Heart left ventricle (tissue), 13 donors: ENCODE results near the gene TAF4.

Experiments
- CTCF ChIP-seq, 12 donors: fragments of 200-600 bp; sonication (generic) in 4 of 12; IDR thresholded peaks; one replicate each; pipeline versions ENCODE4 v1.5.0 to v1.8.0; 2018 to 2022; ENCODE audit warnings: antibody characterized with exemption in 12 of 12, mild to moderate bottlenecking in 5 of 12
- POLR2A ChIP-seq, 2 donors: fragments of 450-650 bp; IDR thresholded peaks; one replicate each; pipeline ENCODE4 v1.6.1; 2017; ENCODE audit warnings: antibody characterized with exemption in 2 of 2, mild to moderate bottlenecking in 2 of 2, moderate library complexity in 2 of 2
- donor health status: ischemic (EF 13 %, LVEDD 7.1; RV severe dilation, severe dysfunction).
- donor health status: DM: no; HTN: yes; CAD: no.
- donor health status: DM: no; HTN: no; CAD: no.
- donor health status: ischemic (EF 25% LVEDD 6.9; RV normal size, moderate dysfunction).
- donor health status: ischemic (EF 25% LVEDD 5.7; RV mildly dilated, moderate dysfunction).
- donor health status: ischemic (EF 35%, LVEDD 5.7; RV mildly dilated, moderate dysfunction).
- donor health status: nonischemic (EF 11% LVEDD 7.7; RV severe dilation, severe dysfunction).
- donor health status: DM: yes; HTN: yes; CAD: no.
- donor health status: PGD.
- donor health status: ischemic (EF 29% LVEDD 5.4; RV normal size, mild dysfunction).
- donor health status: nonischemic (EF 23%, LVEDD 6.1; RV moderate dilation, normal function).

DNA sequence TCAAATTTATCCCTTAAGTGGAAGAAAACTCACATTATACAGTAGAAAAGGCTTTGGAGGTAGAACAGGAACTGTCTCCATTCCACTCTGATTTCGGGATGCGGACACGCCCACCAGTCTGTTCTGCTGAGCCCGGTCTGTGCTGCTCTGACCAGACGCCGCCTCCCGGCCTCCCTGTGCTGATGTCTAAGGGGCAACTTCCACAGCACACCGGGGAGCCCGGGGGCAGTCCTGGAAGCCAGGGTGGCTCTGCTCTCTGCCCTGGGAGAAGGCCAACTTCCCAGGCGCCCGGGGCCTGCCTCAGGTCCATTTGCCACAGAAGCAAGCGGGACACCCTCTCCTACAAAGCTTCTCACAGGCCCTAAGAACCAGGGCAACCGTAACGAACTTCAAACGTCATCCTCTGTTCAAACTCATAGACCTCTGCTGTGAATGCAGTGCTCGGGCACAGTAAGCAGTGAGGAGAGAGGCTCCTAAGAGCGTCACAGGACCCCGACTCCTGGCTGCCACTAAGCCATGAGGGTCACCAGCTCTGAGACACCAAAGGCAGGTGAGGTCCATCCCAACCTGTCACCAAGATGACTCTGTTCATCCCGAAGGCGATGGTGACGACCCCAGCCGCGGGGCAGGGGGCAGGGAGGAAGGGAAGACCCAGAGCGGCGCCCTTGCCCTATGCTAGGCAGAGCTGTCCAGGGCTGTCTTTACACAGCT, 5.6 kb downstream of the TAF4 start:
- TF ChIP-seq CTCF (IDR thresholded peaks at IDR 0.05), result no peak
- no peak for TF ChIP-seq POLR2A (IDR thresholded peaks at IDR 0.05)
